ENCODE results near the gene STRIP1.

Gene STRIP1

DNA sequence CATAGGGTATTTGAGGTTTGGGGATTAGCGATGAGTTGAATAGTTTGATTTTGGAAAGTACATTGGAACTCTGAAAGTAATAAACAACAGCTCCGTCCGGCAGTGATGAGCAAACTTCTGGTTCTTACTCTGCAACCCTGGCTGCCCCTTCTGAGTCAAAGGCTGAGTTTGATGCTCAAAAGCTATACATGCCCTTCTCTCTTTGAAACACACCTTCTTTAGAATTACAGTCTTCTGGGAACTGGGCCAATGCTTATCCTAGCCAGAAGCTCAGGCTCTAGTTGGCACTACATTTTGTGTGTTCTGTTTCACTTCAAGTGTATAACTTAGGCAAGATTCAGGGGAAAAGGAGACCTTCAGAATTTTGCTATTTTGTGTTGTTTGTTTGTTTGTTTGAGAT lies 40.5 kb upstream of the STRIP1 start:
- Histone ChIP-seq H3K79me1 (ENCODE audit: low read depth, low read length) (peaks cover 9% of the 10 kb centered on the region), H3K9ac (ENCODE audit: low read depth, low read length, poor library complexity) (no peak overlapping the region), H3K14ac (ENCODE audit: low read length) (no peak overlapping the region), H3K4me3 (ENCODE audit: low read length in 2 of 2) (no peak overlapping the region), H2BK15ac (ENCODE audit: low read length) (no peak overlapping the region), H3K9me3 (replicated peaks in 1 of 2; ENCODE audit: control insufficient read depth in 2 of 2, insufficient read depth in 1 of 2, low read depth in 1 of 2, low read length in 2 of 2) (peaks cover 0 to under 1% of the 10 kb centered on the region in 2 donors), H2AFZ (ENCODE audit: low read length) (no peak overlapping the region), H2AK5ac (ENCODE audit: low read depth, low read length) (no peak overlapping the region), H3K4me1 (ENCODE audit: control insufficient read depth in 2 of 2, insufficient read depth in 1 of 2, low read depth in 1 of 2, low read length in 2 of 2) (peaks cover 0 to 5% of the 10 kb centered on the region in 2 donors), H3K23ac (ENCODE audit: low read depth, low read length, poor library complexity) (no peak overlapping the region), H4K91ac (ENCODE audit: low read depth, low read length, poor library complexity) (no peak overlapping the region), H3K4me2 (ENCODE audit: insufficient read depth, low read length, poor library complexity, severe bottlenecking) (no peak overlapping the region), H3K4ac (ENCODE audit: low read length) (no peak overlapping the region), H3K18ac (ENCODE audit: low read length) (no peak overlapping the region), H2BK120ac (ENCODE audit: low read depth, low read length) (no peak overlapping the region), H3K36me3 (replicated peaks in 1 of 2; ENCODE audit: control insufficient read depth in 2 of 2, insufficient read depth in 2 of 2, low read length in 2 of 2) (peaks cover 2 to 79% of the 10 kb centered on the region in 2 donors), H2BK5ac (ENCODE audit: low read length) (no peak overlapping the region), H2BK12ac (ENCODE audit: low read length) (no peak overlapping the region), H4K8ac (ENCODE audit: low read depth, low read length) (no peak overlapping the region), H3K27ac (replicated peaks; ENCODE audit: low read length) (no peak overlapping the region), H3K27me3 (ENCODE audit: control insufficient read depth in 3 of 3, insufficient read depth in 3 of 3, low read depth in 1 of 3, low read length in 3 of 3) (no peaks in the 10 kb centered on the region)
- DNase-seq (ENCODE audit: low spot score), result no peak
- WGBS, 2 donors (ENCODE audit: extremely low coverage in 2 of 2, insufficient read length in 2 of 2, insufficient replicate concordance in 1 of 2), result 100% methylated on average over 1 of the region's 3 CpGs; no CpG with 5 or more reads in 1 of the 2 donors

DNA sequence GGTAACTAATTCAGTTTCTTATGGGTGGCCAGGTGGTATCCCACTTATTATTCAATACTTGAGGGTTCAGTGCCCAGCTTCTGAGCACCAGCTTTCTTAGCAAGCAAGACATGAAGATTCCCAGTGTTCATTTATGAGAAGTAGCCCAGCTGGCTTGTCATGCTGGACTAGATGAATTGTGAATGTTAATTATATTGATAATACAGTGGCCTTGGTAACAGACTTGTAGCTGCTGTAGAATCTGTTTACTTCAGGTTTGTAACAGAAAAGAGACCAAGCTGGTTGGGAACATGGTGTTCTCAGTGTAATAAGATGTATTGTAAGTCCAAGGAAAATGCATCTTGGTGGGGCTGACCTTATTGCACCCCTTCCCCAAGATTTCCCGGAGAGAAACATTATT lies 39.8 kb upstream of the STRIP1 start:
- Histone ChIP-seq H3K36me3 (replicated peaks in 1 of 2; ENCODE audit: control insufficient read depth in 2 of 2, insufficient read depth in 2 of 2, low read length in 2 of 2) (peaks cover 2 to 73% of the 10 kb centered on the region in 2 donors), H3K9ac (ENCODE audit: low read depth, low read length, poor library complexity) (no peak overlapping the region), H2AFZ (ENCODE audit: low read length) (no peak overlapping the region), H2BK120ac (ENCODE audit: low read depth, low read length) (no peak overlapping the region), H3K4me1 (ENCODE audit: control insufficient read depth in 2 of 2, insufficient read depth in 1 of 2, low read depth in 1 of 2, low read length in 2 of 2) (peaks cover 0 to 5% of the 10 kb centered on the region in 2 donors), H3K4me3 (ENCODE audit: low read length in 2 of 2) (no peak overlapping the region), H3K14ac (ENCODE audit: low read length) (no peak overlapping the region), H3K27me3 (ENCODE audit: control insufficient read depth in 3 of 3, insufficient read depth in 3 of 3, low read depth in 1 of 3, low read length in 3 of 3) (no peaks in the 10 kb centered on the region), H3K27ac (replicated peaks; ENCODE audit: low read length) (no peak overlapping the region), H2BK15ac (ENCODE audit: low read length) (no peak overlapping the region), H2AK5ac (ENCODE audit: low read depth, low read length) (no peak overlapping the region), H3K18ac (ENCODE audit: low read length) (no peak overlapping the region), H3K23ac (ENCODE audit: low read depth, low read length, poor library complexity) (no peak overlapping the region), H4K91ac (ENCODE audit: low read depth, low read length, poor library complexity) (no peak overlapping the region), H3K9me3 (replicated peaks in 1 of 2; ENCODE audit: control insufficient read depth in 2 of 2, insufficient read depth in 1 of 2, low read depth in 1 of 2, low read length in 2 of 2) (no peaks in the 10 kb centered on the region), H3K79me1 (ENCODE audit: low read depth, low read length) (peaks cover 9% of the 10 kb centered on the region), H3K4me2 (ENCODE audit: insufficient read depth, low read length, poor library complexity, severe bottlenecking) (no peak overlapping the region), H2BK5ac (ENCODE audit: low read length) (no peak overlapping the region), H2BK12ac (ENCODE audit: low read length) (no peak overlapping the region), H4K8ac (ENCODE audit: low read depth, low read length) (no peak overlapping the region), H3K4ac (ENCODE audit: low read length) (no peak overlapping the region)
- no CpG with 5 or more reads among the region's 1 CpG for WGBS, 2 donors (ENCODE audit: extremely low coverage in 2 of 2, insufficient read length in 2 of 2, insufficient replicate concordance in 1 of 2)
- DNase-seq (ENCODE audit: low spot score), result no peak

DNA sequence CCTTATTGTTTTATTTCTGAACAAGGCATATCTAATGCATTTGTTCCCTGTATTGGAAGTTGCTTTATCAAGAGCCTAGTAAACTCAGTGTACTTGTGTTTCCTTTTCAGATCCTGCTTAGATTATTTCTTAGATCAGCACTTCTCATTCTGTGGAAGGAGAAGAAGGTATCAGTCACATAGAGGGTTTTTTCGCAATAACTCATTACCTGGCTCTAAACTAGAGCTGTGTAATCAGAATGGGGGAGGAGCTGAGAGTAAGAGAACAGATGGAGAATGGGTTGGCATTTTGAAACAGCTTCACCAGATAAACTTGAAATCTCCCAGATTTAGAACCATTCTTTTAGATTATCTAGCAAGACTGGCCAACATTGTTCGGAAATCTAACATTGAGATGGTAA lies 38.9 kb upstream of the STRIP1 start:
- Histone ChIP-seq H3K27ac (replicated peaks; ENCODE audit: low read length) (no peak overlapping the region), H2AFZ (ENCODE audit: low read length) (no peak overlapping the region), H3K79me1 (ENCODE audit: low read depth, low read length) (peaks cover 9% of the 10 kb centered on the region), H2BK15ac (ENCODE audit: low read length) (no peak overlapping the region), H3K4ac (ENCODE audit: low read length) (no peak overlapping the region), H3K23ac (ENCODE audit: low read depth, low read length, poor library complexity) (no peak overlapping the region), H3K27me3 (ENCODE audit: control insufficient read depth in 3 of 3, insufficient read depth in 3 of 3, low read depth in 1 of 3, low read length in 3 of 3) (no peaks in the 10 kb centered on the region), H4K91ac (ENCODE audit: low read depth, low read length, poor library complexity) (no peak overlapping the region), H3K9me3 (replicated peaks in 1 of 2; ENCODE audit: control insufficient read depth in 2 of 2, insufficient read depth in 1 of 2, low read depth in 1 of 2, low read length in 2 of 2) (no peaks in the 10 kb centered on the region), H3K4me3 (ENCODE audit: low read length in 2 of 2) (no peak overlapping the region), H3K14ac (ENCODE audit: low read length) (no peak overlapping the region), H3K4me2 (ENCODE audit: insufficient read depth, low read length, poor library complexity, severe bottlenecking) (no peak overlapping the region), H3K18ac (ENCODE audit: low read length) (no peak overlapping the region), H2BK5ac (ENCODE audit: low read length) (no peak overlapping the region), H2AK5ac (ENCODE audit: low read depth, low read length) (no peak overlapping the region), H2BK120ac (ENCODE audit: low read depth, low read length) (no peak overlapping the region), H2BK12ac (ENCODE audit: low read length) (no peak overlapping the region), H3K36me3 (replicated peaks in 1 of 2; ENCODE audit: control insufficient read depth in 2 of 2, insufficient read depth in 2 of 2, low read length in 2 of 2) (peaks cover 2 to 65% of the 10 kb centered on the region in 2 donors), H4K8ac (ENCODE audit: low read depth, low read length) (no peak overlapping the region), H3K9ac (ENCODE audit: low read depth, low read length, poor library complexity) (no peak overlapping the region), H3K4me1 (ENCODE audit: control insufficient read depth in 2 of 2, insufficient read depth in 1 of 2, low read depth in 1 of 2, low read length in 2 of 2) (peaks cover 0 to 5% of the 10 kb centered on the region in 2 donors)
- WGBS, 2 donors (ENCODE audit: extremely low coverage in 2 of 2, insufficient read length in 2 of 2, insufficient replicate concordance in 1 of 2), result no CpG with 5 or more reads among the region's 2 CpGs
- no peak for DNase-seq (ENCODE audit: low spot score)

DNA sequence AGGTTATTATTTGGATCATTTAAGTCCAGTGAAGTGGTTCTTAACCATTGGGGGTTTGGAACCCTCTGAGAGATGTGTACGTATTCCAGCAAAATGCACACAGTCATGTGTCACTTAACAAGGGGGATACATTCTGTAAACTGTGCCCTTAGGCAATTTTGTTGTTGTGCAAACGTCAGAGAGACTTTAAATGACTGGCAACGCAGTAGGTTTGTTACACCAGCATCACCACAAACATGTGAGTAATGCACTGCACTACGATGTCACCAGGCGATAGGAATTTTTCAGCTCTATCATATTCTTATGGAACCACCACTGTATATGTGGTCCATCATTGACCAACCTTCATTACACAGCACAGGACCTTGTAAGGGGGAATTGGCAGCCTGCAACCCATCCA lies 37.9 kb upstream of the STRIP1 start:
- Histone ChIP-seq H2BK12ac (ENCODE audit: low read length) (no peak overlapping the region), H4K8ac (ENCODE audit: low read depth, low read length) (no peak overlapping the region), H4K91ac (ENCODE audit: low read depth, low read length, poor library complexity) (no peak overlapping the region), H3K4me1 (ENCODE audit: control insufficient read depth in 2 of 2, insufficient read depth in 1 of 2, low read depth in 1 of 2, low read length in 2 of 2) (peaks cover 0 to 3% of the 10 kb centered on the region in 2 donors), H3K9me3 (replicated peaks in 1 of 2; ENCODE audit: control insufficient read depth in 2 of 2, insufficient read depth in 1 of 2, low read depth in 1 of 2, low read length in 2 of 2) (no peaks in the 10 kb centered on the region), H3K4me3 (ENCODE audit: low read length in 2 of 2) (no peak overlapping the region), H3K18ac (ENCODE audit: low read length) (no peak overlapping the region), H2AK5ac (ENCODE audit: low read depth, low read length) (no peak overlapping the region), H3K27ac (replicated peaks; ENCODE audit: low read length) (no peak overlapping the region), H2AFZ (ENCODE audit: low read length) (no peak overlapping the region), H3K36me3 (replicated peaks in 1 of 2; ENCODE audit: control insufficient read depth in 2 of 2, insufficient read depth in 2 of 2, low read length in 2 of 2) (peaks cover 2 to 57% of the 10 kb centered on the region in 2 donors), H3K4me2 (ENCODE audit: insufficient read depth, low read length, poor library complexity, severe bottlenecking) (no peak overlapping the region), H3K23ac (ENCODE audit: low read depth, low read length, poor library complexity) (no peak overlapping the region), H3K9ac (ENCODE audit: low read depth, low read length, poor library complexity) (no peak overlapping the region), H3K14ac (ENCODE audit: low read length) (no peak overlapping the region), H3K27me3 (ENCODE audit: control insufficient read depth in 3 of 3, insufficient read depth in 3 of 3, low read depth in 1 of 3, low read length in 3 of 3) (no peaks in the 10 kb centered on the region), H2BK120ac (ENCODE audit: low read depth, low read length) (no peak overlapping the region), H2BK15ac (ENCODE audit: low read length) (no peak overlapping the region), H3K4ac (ENCODE audit: low read length) (no peak overlapping the region), H2BK5ac (ENCODE audit: low read length) (no peak overlapping the region), H3K79me1 (ENCODE audit: low read depth, low read length) (peaks cover 9% of the 10 kb centered on the region)
- no CpG with 5 or more reads among the region's 5 CpGs for WGBS, 2 donors (ENCODE audit: extremely low coverage in 2 of 2, insufficient read length in 2 of 2, insufficient replicate concordance in 1 of 2)
- DNase-seq (ENCODE audit: low spot score), result no peak
